Panc1 (cell line): ENCODE measurements around the gene RHEX.

Experiments
- CTCF ChIP-seq: fragments of 450-650 bp; IDR thresholded peaks from 2 replicates; pipeline ENCODE4 v1.5.1; 2017; ENCODE audit warnings: mild to moderate bottlenecking
- REST ChIP-seq, 2 experiments: IDR thresholded peaks; 2 replicates each; pipeline ENCODE4 v1.6.1; 2011 to 2012; ENCODE audit warnings: low read depth in 2 of 2, control low read depth in 1 of 2, low read length in 1 of 2, mild to moderate bottlenecking in 1 of 2, moderate library complexity in 1 of 2; ENCODE audit not compliant: insufficient read depth in 1 of 2

DNA sequence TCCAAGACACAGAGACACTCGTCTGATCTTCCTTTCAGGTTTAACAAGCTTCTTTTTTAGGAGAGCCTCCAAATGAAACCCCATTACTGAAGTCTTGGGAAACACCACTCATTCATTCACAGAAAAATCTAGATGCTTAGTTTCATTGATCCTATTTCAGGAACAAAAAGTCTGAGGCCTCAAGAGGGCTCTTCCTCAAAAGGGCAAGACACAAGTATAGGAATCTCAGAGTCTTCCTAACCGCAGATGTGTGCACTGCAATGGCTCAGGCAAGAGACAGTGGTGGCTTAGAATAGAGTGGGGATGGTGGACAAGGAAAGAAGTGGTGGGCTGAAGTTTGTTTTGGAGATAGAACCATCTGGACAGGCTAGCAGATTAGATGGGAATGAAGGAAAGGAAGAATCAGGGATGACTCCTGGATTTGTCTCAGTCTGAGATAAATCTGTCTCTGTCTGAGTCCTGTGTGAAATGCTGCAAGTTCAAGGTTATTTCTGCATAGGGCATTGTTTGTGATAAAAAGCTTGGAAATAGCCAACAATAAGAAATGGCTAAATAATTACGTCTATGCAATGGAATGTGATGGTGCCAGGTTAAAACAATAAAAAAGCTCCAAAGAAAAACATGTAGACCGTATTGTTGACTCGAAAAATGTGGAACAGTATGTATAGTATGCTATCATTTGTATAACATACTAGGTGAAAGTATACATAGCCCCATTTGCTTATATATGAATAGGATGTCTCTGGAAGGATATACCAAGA lies 20.4 kb upstream of the RHEX start:
- no peak for TF ChIP-seq REST (IDR thresholded peaks at IDR 0.05; ENCODE audit: insufficient read depth in 1 of 2, low read depth in 2 of 2, low read length in 1 of 2)
- TF ChIP-seq CTCF: no peak
